TTC549 (cell line): ENCODE results near the gene RPS6KA1.
"Not testable (repeated sequence)": the region's sequence is repeated elsewhere in the genome, so short reads cannot be mapped to it uniquely, and the experiment has no call there.

Experiments used
- FAIRE-seq: peaks from 2 replicates; lab custom pipeline; 2012; peaks lifted over from hg19 to GRCh38; lab: Jason Lieb, UNC

Gene RPS6KA1

GRCh38 chr1:26556111-26556510 lies 26.6 kb downstream of the RPS6KA1 start:
- FAIRE-seq, result no peak

GRCh38 chr1:26557008-26557407 lies 27.4 kb downstream of the RPS6KA1 start:
- FAIRE-seq, result no peak

GRCh38 chr1:26558685-26559048 lies 29.1 kb downstream of the RPS6KA1 start:
- FAIRE-seq, result no peak

GRCh38 chr1:26560403-26560780 lies 30.8 kb downstream of the RPS6KA1 start:
- no peak for FAIRE-seq

GRCh38 chr1:26570287-26570686 lies 40.7 kb downstream of the RPS6KA1 start:
- FAIRE-seq, result no peak

- FAIRE-seq, result no peak
Observed at GRCh38 chr1:26571381-26571780, 41.8 kb downstream of the RPS6KA1 start.

GRCh38 chr1:26574018-26574417 lies 44.5 kb downstream of the RPS6KA1 start:
- FAIRE-seq, result no peak

- no peak for FAIRE-seq
Observed at GRCh38 chr1:26574719-26575251, 45.2 kb downstream of the RPS6KA1 start.

GRCh38 chr1:26575348-26575747 lies 45.8 kb downstream of the RPS6KA1 start:
- no peak for FAIRE-seq

- FAIRE-seq, result no peak
Observed at GRCh38 chr1:26578167-26578566, 48.6 kb downstream of the RPS6KA1 start.

GRCh38 chr1:26579681-26580111 lies 50.1 kb downstream of the RPS6KA1 start:
- no peak for FAIRE-seq

- FAIRE-seq, result no peak
Observed at GRCh38 chr1:26580116-26580515, 50.6 kb downstream of the RPS6KA1 start.

- FAIRE-seq, result no peak
Observed at GRCh38 chr1:26581287-26581651, 51.7 kb downstream of the RPS6KA1 start.

- no peak for FAIRE-seq
Observed at GRCh38 chr1:26582053-26582835, 52.7 kb downstream of the RPS6KA1 start.

GRCh38 chr1:26582836-26583460 lies 53.4 kb downstream of the RPS6KA1 start:
- no peak for FAIRE-seq

- FAIRE-seq, result no peak
Observed at GRCh38 chr1:26583646-26584485, 54.3 kb downstream of the RPS6KA1 start.

- not testable (repeated sequence) for FAIRE-seq
Observed at GRCh38 chr1:26584588-26584987, 55.0 kb downstream of the RPS6KA1 start.

GRCh38 chr1:26585471-26585870 lies 55.9 kb downstream of the RPS6KA1 start:
- FAIRE-seq, result no peak

GRCh38 chr1:26593385-26593784 lies 63.8 kb downstream of the RPS6KA1 start:
- FAIRE-seq, result no peak

GRCh38 chr1:26594593-26594992 lies 65.0 kb downstream of the RPS6KA1 start:
- not testable (repeated sequence) for FAIRE-seq

GRCh38 chr1:26597629-26598039 lies 68.1 kb downstream of the RPS6KA1 start:
- FAIRE-seq, result peak; percentile 79

GRCh38 chr1:26598890-26599289 lies 69.3 kb downstream of the RPS6KA1 start:
- no peak for FAIRE-seq
